ENCODE measurements around the gene TRIM62. TPM values are rescaled to one million over a fixed set of nuclear protein-coding genes. Genes with fewer than 3 reads are reported as not detected.

Gene TRIM62
- polyA plus RNA-seq, 2 donors = 4.6 to 5.0 TPM

DNA sequence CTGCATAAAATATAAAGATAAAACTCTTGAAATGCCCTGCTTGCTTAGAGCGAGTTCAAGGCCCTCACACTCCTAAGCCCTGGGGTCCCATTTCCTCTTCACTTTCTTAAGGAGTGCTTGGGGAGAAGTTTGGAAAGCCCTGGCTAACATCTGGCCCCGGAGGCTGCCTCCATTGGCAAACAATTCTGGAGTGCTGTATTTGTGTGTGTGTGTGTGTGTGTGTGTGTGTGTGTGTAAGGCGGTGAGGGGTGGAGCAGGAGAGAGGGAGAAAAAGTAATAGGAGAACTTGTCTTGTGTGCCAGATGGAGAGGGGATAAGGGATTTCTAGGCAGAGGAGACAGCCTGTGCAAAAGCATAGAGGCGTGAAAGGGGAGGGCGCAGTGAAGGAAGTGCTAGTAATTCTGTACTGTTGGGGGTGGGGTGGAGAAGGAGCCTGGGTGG lies 578 bp upstream of the TRIM62 start:
- H3K36me3 ChIP-seq (ENCODE audit: control insufficient read depth in 2 of 2, insufficient read depth in 2 of 2, low read length in 1 of 2) = no peaks in the 10 kb centered on the region
- no peaks in the 10 kb centered on the region for H3K9me3 ChIP-seq (ENCODE audit: control insufficient read depth in 2 of 2, insufficient read depth in 1 of 2, low read depth in 1 of 2, low read length in 1 of 2)
- WGBS, 2 donors = 14 to 22% methylated on average over 5 of the region's 5 CpGs
- H3K4me3 ChIP-seq (ENCODE audit: low read depth in 1 of 2, low read length in 2 of 2) = no peak overlapping the region
- no peak overlapping the region for H3K27ac ChIP-seq (ENCODE audit: low read depth in 2 of 2, low read length in 1 of 2)
- peaks cover 4 to 11% of the 10 kb centered on the region in 2 donors for H3K4me1 ChIP-seq (ENCODE audit: control insufficient read depth in 2 of 2, insufficient read depth in 2 of 2, low read length in 1 of 2)
- H3K27me3 ChIP-seq (ENCODE audit: control insufficient read depth in 1 of 2, insufficient read depth in 2 of 2, low read length in 2 of 2) = no peaks in the 10 kb centered on the region

- Histone ChIP-seq H3K4me3 (ENCODE audit: low read depth in 1 of 2, low read length in 2 of 2) (peak overlapping the region; percentile 62 to 79), H3K27ac (ENCODE audit: low read depth in 2 of 2, low read length in 1 of 2) (peak overlapping the region; percentile 77 to 82), H3K36me3 (ENCODE audit: control insufficient read depth in 2 of 2, insufficient read depth in 2 of 2, low read length in 1 of 2) (peaks cover 0 to under 1% of the 10 kb centered on the region in 2 donors), H3K27me3 (ENCODE audit: control insufficient read depth in 1 of 2, insufficient read depth in 2 of 2, low read length in 2 of 2) (no peaks in the 10 kb centered on the region), H3K4me1 (ENCODE audit: control insufficient read depth in 2 of 2, insufficient read depth in 2 of 2, low read length in 1 of 2) (peaks cover 4 to 13% of the 10 kb centered on the region in 2 donors), H3K9me3 (ENCODE audit: control insufficient read depth in 2 of 2, insufficient read depth in 1 of 2, low read depth in 1 of 2, low read length in 1 of 2) (no peaks in the 10 kb centered on the region)
- WGBS, 2 donors = 1% methylated on average over 83 to 90 of the region's 90 CpGs
Observed at GRCh38 chr1:33180911-33181890, 642 bp downstream of the TRIM62 start.

- Histone ChIP-seq H3K27ac (ENCODE audit: low read depth in 2 of 2, low read length in 1 of 2) (peak overlapping the region in 1 of 2 donors; percentile 27), H3K4me1 (ENCODE audit: control insufficient read depth in 2 of 2, insufficient read depth in 2 of 2, low read length in 1 of 2) (peaks cover 4 to 14% of the 10 kb centered on the region in 2 donors), H3K36me3 (ENCODE audit: control insufficient read depth in 2 of 2, insufficient read depth in 2 of 2, low read length in 1 of 2) (peaks cover 0 to 2% of the 10 kb centered on the region in 2 donors), H3K9me3 (ENCODE audit: control insufficient read depth in 2 of 2, insufficient read depth in 1 of 2, low read depth in 1 of 2, low read length in 1 of 2) (no peaks in the 10 kb centered on the region), H3K4me3 (ENCODE audit: low read depth in 1 of 2, low read length in 2 of 2) (peak overlapping the region; percentile 42 to 62), H3K27me3 (ENCODE audit: control insufficient read depth in 1 of 2, insufficient read depth in 2 of 2, low read length in 2 of 2) (no peaks in the 10 kb centered on the region)
- WGBS, 2 donors = 13 to 16% methylated on average over 28 of the region's 28 CpGs
Observed at GRCh38 chr1:33180226-33180910, 1.5 kb downstream of the TRIM62 start.

GRCh38 chr1:33178836-33179439 lies 2.9 kb downstream of the TRIM62 start:
- Histone ChIP-seq H3K36me3 (ENCODE audit: control insufficient read depth in 2 of 2, insufficient read depth in 2 of 2, low read length in 1 of 2) (peaks cover 0 to 2% of the 10 kb centered on the region in 2 donors), H3K4me1 (ENCODE audit: control insufficient read depth in 2 of 2, insufficient read depth in 2 of 2, low read length in 1 of 2) (peaks cover 4 to 14% of the 10 kb centered on the region in 2 donors), H3K9me3 (ENCODE audit: control insufficient read depth in 2 of 2, insufficient read depth in 1 of 2, low read depth in 1 of 2, low read length in 1 of 2) (no peaks in the 10 kb centered on the region), H3K4me3 (ENCODE audit: low read depth in 1 of 2, low read length in 2 of 2) (no peak overlapping the region), H3K27ac (ENCODE audit: low read depth in 2 of 2, low read length in 1 of 2) (no peak overlapping the region), H3K27me3 (ENCODE audit: control insufficient read depth in 1 of 2, insufficient read depth in 2 of 2, low read length in 2 of 2) (no peaks in the 10 kb centered on the region)
- 94 to 97% methylated on average over 4 of the region's 4 CpGs for WGBS, 2 donors

- Histone ChIP-seq H3K36me3 (ENCODE audit: control insufficient read depth in 2 of 2, insufficient read depth in 2 of 2, low read length in 1 of 2) (peaks cover 0 to 5% of the 10 kb centered on the region in 2 donors), H3K4me1 (ENCODE audit: control insufficient read depth in 2 of 2, insufficient read depth in 2 of 2, low read length in 1 of 2) (peaks cover 4 to 14% of the 10 kb centered on the region in 2 donors), H3K9me3 (ENCODE audit: control insufficient read depth in 2 of 2, insufficient read depth in 1 of 2, low read depth in 1 of 2, low read length in 1 of 2) (no peaks in the 10 kb centered on the region), H3K27me3 (ENCODE audit: control insufficient read depth in 1 of 2, insufficient read depth in 2 of 2, low read length in 2 of 2) (no peaks in the 10 kb centered on the region), H3K4me3 (ENCODE audit: low read depth in 1 of 2, low read length in 2 of 2) (no peak overlapping the region), H3K27ac (ENCODE audit: low read depth in 2 of 2, low read length in 1 of 2) (no peak overlapping the region)
- WGBS, 2 donors = 88 to 90% methylated on average over 3 of the region's 3 CpGs
Observed at GRCh38 chr1:33177996-33178540, 3.8 kb downstream of the TRIM62 start.

DNA sequence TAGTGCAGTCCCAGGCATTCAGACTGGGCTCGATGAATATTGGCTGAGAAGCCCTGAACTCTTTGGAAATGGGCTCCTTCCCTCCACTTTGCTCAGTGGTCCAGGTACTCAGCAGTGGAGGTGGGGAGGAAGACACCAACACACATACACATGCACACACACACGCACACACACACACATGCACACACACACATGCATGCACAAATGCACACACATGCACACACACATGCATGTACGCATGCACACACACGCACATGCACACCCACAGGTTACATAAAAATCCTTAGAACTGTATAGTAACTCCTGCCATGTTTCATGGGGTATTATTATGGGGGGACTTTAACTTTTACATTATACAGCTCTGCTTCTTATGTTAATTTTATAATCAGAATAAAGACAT lies 5.0 kb downstream of the TRIM62 start:
- Histone ChIP-seq H3K4me1 (ENCODE audit: control insufficient read depth in 2 of 2, insufficient read depth in 2 of 2, low read length in 1 of 2) (peaks cover 6 to 14% of the 10 kb centered on the region in 2 donors), H3K27ac (ENCODE audit: low read depth in 2 of 2, low read length in 1 of 2) (no peak overlapping the region), H3K27me3 (ENCODE audit: control insufficient read depth in 1 of 2, insufficient read depth in 2 of 2, low read length in 2 of 2) (no peaks in the 10 kb centered on the region), H3K4me3 (ENCODE audit: low read depth in 1 of 2, low read length in 2 of 2) (no peak overlapping the region), H3K9me3 (ENCODE audit: control insufficient read depth in 2 of 2, insufficient read depth in 1 of 2, low read depth in 1 of 2, low read length in 1 of 2) (no peaks in the 10 kb centered on the region), H3K36me3 (ENCODE audit: control insufficient read depth in 2 of 2, insufficient read depth in 2 of 2, low read length in 1 of 2) (peaks cover 0 to 6% of the 10 kb centered on the region in 2 donors)
- 44 to 60% methylated on average over 4 of the region's 4 CpGs for WGBS, 2 donors

- Histone ChIP-seq H3K4me3 (ENCODE audit: low read depth in 1 of 2, low read length in 2 of 2) (no peak overlapping the region), H3K9me3 (ENCODE audit: control insufficient read depth in 2 of 2, insufficient read depth in 1 of 2, low read depth in 1 of 2, low read length in 1 of 2) (no peaks in the 10 kb centered on the region), H3K36me3 (ENCODE audit: control insufficient read depth in 2 of 2, insufficient read depth in 2 of 2, low read length in 1 of 2) (peaks cover 0 to 6% of the 10 kb centered on the region in 2 donors), H3K4me1 (ENCODE audit: control insufficient read depth in 2 of 2, insufficient read depth in 2 of 2, low read length in 1 of 2) (peaks cover 6 to 14% of the 10 kb centered on the region in 2 donors), H3K27ac (ENCODE audit: low read depth in 2 of 2, low read length in 1 of 2) (peak overlapping the region; percentile 12 to 82), H3K27me3 (ENCODE audit: control insufficient read depth in 1 of 2, insufficient read depth in 2 of 2, low read length in 2 of 2) (no peaks in the 10 kb centered on the region)
- WGBS, 2 donors = 63 to 69% methylated on average over 11 of the region's 11 CpGs
Observed at GRCh38 chr1:33176362-33176850, 5.4 kb downstream of the TRIM62 start.

- Histone ChIP-seq H3K36me3 (ENCODE audit: control insufficient read depth in 2 of 2, insufficient read depth in 2 of 2, low read length in 1 of 2) (peaks cover 0 to 6% of the 10 kb centered on the region in 2 donors), H3K4me3 (ENCODE audit: low read depth in 1 of 2, low read length in 2 of 2) (no peak overlapping the region), H3K27ac (ENCODE audit: low read depth in 2 of 2, low read length in 1 of 2) (peak overlapping the region in 1 of 2 donors; percentile 12), H3K4me1 (ENCODE audit: control insufficient read depth in 2 of 2, insufficient read depth in 2 of 2, low read length in 1 of 2) (peaks cover 4 to 8% of the 10 kb centered on the region in 2 donors), H3K9me3 (ENCODE audit: control insufficient read depth in 2 of 2, insufficient read depth in 1 of 2, low read depth in 1 of 2, low read length in 1 of 2) (no peaks in the 10 kb centered on the region), H3K27me3 (ENCODE audit: control insufficient read depth in 1 of 2, insufficient read depth in 2 of 2, low read length in 2 of 2) (no peaks in the 10 kb centered on the region)
- WGBS, 2 donors = 93 to 94% methylated on average over 2 of the region's 2 CpGs
Observed at GRCh38 chr1:33175865-33176264, 6.0 kb downstream of the TRIM62 start.

- H3K27ac ChIP-seq (ENCODE audit: low read depth in 2 of 2, low read length in 1 of 2) = no peak overlapping the region
- H3K4me3 ChIP-seq (ENCODE audit: low read depth in 1 of 2, low read length in 2 of 2) = no peak overlapping the region
- H3K27me3 ChIP-seq (ENCODE audit: control insufficient read depth in 1 of 2, insufficient read depth in 2 of 2, low read length in 2 of 2) = no peaks in the 10 kb centered on the region
- no peaks in the 10 kb centered on the region for H3K9me3 ChIP-seq (ENCODE audit: control insufficient read depth in 2 of 2, insufficient read depth in 1 of 2, low read depth in 1 of 2, low read length in 1 of 2)
- H3K4me1 ChIP-seq (ENCODE audit: control insufficient read depth in 2 of 2, insufficient read depth in 2 of 2, low read length in 1 of 2) = peaks cover 3 to 4% of the 10 kb centered on the region in 2 donors
- peaks cover 0 to 6% of the 10 kb centered on the region in 2 donors for H3K36me3 ChIP-seq (ENCODE audit: control insufficient read depth in 2 of 2, insufficient read depth in 2 of 2, low read length in 1 of 2)
- WGBS, 2 donors = 68 to 70% methylated on average over 4 of the region's 4 CpGs
Observed at GRCh38 chr1:33173091-33173490, 8.8 kb downstream of the TRIM62 start.

All from esophagus (tissue), 2 donors.